Amygdala (tissue), 56 donors: ENCODE results near the gene GUCA2B.

Experiments
- DNase-seq, 56 donors: peaks; one replicate each; lab custom pipeline; 2025; lab: John Stamatoyannopoulos, UW

GUCA2B gene

DNA sequence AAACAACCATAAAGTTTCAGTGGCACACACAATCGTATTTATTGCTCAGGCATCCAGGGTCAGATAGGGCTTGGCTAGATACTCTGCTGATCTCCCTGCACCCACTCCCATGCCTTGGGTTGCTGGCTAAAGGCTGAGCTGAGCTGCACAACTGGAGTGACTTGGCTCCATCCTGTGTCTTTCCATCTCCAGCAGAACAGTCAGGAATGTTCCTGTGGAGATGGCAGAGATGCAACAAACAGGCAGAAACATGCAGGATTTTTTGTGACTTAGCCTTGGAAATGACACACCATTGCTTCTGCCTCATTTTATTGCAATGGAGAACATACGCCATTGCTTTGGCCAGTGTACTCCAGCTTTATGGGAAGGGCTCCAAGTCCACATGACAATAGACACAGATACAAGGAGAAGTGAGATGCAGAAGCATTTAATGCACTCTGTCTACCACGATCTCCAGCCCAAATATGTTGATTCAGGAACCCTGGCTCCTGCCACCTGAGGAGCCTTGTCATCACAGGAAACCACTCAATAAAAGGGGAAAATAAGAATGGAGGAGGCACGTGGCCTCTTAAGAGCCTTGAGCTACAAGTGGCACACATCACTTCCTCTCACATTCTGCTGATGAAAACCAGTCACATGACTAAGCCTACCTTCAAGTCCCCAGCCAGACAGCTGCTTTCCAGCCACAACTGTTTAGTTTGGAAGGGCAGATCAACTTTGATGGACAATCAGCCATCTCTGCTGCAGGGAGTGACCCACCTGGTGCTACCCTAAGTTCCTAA lies 10.1 kb upstream of the GUCA2B start:
- no peak for DNase-seq

DNA sequence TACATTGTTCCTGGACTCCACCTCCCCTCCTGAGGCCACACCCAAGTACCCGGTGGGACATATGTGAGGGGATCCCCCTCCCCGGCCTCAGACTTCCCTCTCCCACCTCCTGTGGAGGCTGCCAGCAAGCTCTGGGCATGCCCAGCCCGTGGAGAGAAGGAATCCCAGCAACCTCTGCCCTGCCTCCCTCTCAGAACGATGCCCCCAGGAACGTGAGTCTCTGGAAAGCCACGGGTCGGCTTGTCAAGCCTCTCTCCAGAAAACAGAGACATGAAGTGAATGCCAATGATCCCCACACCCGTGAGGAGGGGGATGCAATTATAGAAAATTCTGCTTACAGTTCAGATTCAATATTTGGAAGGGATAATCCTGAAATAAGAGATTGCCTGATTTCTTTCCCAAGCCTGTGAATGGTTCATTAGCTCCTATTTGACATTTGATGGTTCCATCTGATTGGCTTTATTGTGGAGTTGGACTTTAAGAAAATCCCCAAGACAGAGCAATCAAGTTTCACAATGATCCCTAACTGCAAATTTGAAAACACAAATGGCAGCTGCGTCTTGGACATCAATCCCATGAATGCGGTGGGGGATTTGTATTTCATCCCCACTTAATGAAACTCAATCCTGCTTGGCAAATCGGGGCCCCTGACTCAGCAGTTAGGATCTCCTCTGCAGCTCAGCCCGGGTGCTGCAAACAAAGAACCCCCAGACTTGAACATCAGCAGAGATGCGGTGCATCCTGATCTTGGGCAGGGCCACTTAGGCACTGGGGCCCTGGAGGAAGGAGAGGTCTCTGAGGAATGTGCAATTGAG lies 9.1 kb upstream of the GUCA2B start:
- DNase-seq: no peak

DNA sequence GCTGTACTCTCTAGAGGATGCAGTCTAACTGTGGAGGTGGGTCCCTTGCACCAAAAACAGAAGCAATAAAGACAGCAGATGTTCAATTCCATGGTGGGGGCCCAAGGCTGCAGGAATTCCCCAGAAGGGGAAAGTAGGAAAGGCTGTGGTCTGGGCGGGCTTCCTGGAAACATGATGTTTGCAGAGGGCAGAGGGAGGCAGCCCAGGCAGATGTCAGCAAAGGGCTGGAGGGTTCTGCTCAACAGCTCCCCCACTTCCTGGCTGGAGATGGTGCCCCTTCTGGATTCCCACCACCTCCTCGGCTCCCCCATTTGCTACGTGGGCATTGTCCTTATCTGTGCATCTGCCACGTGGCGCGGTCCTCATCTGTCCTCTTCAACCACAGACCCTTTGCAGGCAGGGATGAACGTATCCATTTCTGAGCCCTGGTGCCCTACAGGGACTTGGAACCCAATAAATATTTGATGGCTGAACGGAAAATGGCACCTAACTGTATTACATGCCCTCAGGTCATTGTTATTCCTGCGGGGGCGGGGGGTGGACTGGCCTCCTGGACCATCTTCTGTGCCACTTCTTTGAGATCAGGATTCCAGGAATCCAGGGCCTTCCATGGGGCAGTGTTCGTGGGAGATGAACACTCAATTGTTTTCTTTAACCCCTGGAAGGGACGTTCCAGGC lies 8.4 kb upstream of the GUCA2B start:
- no peak for DNase-seq

DNA sequence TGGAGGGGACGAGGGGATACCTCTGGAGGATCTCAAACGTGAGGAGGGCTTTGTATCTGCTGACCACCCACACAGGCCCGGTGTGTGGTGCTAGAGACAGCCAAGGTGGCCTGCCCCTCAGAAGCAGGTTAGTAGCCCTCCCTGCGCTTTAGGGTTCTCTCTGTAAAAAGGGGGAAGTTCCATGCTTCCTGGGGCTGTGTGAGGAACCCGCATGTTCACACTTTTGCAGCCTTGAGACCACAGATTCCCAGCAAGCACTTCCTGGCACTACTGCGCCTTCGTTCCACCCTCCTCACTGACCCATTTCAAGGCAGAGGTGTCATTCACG lies 7.9 kb upstream of the GUCA2B start:
- DNase-seq: no peak

DNA sequence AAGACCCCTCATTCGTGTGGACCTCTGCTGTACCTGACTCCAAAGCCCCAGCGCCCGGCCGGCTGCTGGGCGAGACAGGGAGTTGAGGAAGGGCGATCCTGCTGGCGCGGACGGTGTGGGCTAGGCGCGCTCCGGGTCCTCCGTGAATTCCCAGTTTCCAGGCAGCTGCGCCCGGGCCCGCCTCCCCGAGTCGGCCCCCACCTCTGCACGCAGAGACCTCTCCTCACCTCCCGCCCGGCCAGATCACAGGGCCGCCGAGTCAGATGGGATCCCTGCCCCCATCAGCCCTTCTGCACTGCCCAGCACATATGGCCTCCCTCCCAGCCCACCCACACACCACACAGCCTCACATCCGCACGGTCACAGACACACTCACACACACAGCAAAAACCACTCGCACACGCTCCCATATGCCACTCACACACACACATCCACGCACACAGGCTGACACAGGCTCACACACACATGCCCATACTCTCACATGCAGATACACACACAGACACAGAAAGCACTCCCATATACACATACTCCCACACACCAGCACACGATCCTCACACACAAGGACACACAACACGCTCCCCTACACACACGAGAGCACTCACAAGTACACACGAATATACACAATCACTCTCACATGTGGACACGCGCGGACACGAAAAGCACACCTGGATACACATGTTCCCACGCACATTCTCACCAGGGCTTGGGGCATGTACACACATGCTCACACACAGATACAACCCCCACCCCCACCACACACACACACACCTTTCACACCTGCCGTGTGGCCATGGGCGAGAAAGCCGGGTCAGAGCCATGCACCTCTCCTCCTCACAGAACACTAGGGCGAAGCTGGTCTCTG lies 7.2 kb upstream of the GUCA2B start:
- no peak for DNase-seq

DNA sequence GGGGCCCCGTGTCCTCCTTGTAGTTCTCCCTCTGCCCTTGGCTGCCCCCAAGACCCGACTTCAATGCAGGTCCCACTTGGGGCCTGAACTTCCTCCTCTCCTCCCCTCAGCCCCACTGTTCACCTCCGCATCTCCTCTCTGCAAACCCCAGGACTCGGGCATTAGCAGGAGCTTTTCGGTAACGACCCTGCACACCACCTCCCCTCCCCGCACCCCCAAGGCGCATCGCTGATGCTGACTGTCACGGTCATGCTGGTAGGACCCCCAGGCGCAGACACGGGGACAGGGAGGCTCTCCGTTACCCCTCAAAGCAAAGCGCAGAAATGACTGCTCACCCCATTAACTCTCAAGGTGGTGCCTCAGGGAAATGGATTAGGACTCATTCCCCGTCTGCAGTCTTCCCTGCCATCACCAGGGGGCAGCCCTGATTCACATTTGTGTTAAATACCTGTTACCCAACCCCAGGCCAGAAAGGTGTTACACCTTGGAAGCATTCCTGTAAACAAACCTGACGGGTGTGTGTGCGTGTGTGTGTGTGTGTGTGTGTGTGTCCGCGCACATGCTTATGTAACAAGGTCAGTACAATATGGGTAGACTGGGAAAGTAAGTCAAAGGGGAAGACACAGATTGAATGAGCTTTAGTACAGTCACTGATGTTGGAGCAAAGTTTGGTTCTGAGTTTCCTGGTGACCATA lies 6.4 kb upstream of the GUCA2B start:
- DNase-seq: peak in 28 of 56 donors; percentile 4 to 71 (median 18)

DNA sequence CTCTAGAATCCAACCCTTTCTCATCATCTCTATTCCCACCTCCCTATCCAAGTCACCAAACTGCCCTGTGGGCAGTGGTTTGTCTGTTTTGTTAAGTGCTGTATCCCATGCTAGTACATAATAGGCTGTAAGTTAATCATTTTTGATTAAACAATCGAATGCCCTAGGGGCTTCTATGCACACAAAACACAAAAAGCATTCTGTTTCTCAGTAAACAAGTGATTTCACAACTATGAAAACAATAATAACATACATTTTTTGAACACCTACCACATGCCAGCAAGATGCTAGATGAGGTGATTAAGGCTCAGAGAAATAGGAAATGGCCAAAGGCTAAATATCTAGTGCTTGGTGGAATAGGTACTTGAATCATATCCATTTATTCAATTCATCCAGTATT lies 5.0 kb upstream of the GUCA2B start:
- DNase-seq: no peak

DNA sequence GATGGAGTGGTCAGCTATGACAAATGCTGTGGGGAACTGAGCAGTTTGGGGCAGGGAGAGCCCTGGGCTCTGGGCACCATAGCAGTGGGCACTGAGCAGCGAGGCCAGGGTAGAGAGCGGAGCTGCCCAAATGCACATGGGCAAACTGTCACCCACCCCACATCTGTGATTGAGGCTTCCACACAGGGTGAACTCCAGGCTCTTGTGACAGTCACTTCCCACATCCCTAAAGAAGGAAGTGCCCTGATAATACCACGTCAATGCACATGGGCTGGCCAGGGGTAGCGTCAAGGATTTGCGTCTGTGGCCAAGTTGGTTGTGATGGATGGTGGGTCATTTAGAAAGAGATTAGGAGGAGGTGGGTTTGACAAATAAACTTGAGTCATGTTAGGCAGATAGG lies 2.6 kb upstream of the GUCA2B start:
- DNase-seq: no peak

DNA sequence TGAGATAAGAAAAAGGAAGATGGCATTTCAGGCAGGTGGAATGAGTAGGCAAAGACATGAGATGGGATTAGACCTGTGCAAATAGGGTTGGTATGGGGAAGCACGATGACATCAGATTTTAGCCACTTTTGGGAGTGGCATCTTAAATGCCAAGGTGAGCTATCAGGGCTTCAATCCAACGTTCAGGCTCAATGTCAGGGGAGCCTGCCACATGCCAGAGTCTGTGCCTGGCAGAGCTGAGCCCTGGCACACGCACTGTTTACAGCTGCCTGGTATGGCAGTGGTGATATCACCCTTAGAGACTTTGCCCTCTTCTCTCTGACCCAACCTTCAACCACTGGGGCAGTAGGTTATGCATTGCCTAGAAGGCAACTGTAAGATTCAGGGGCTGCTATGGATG lies 1.1 kb upstream of the GUCA2B start:
- no peak for DNase-seq

DNA sequence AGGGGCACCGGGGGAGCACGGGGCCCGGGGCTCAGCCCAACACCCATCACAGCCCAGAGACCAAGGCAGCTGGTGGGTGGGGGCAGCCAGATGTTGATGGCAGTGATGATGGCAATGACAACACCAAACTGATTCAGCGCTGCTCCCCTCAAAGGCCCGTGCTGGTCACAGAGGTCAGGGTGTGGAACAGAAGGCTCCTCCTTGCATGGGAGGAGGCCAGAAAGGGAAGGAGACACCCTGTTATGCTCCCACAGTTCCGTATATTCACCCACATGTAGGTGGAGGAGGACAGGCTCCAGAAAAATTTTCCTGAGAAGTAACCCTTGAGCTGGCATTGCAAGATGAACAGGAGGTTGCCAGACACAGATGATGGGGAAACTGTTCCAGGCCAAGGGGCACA lies 414 bp downstream of the GUCA2B start:
- no peak for DNase-seq

DNA sequence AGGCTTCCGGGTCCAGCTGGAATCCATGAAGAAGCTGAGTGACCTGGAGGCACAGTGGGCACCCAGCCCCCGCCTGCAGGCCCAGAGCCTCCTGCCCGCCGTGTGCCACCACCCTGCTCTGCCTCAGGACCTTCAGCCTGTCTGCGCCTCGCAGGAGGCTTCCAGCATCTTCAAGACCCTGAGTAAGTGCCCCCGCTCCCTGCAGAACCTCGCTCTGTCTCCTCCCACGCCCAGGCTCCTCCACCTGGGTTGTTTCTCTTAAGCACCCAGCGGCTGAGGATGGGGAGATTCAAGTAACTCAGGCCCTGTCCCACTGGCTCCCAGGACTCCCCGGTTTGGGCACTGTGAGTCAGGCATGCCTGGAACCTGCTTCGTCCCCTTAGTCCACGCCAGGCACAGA lies 1.5 kb downstream of the GUCA2B start:
- DNase-seq: no peak

DNA sequence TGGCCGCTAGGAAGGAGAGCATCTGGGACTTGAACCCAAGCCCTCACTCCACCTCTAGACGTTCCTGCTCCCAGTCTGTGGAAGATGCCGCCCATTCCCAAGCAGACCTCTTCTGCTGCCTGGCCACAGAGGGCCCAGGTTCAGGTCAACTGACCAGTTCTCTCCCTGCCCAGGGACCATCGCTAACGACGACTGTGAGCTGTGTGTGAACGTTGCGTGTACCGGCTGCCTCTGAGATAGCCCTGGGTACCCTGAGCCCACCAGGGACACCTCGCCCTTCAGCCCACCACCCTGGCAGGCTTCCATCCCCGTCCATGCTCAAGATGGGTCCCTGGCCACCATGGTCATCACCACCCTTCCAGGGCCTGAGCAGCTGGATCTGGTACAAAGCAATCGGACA lies 2.2 kb downstream of the GUCA2B start:
- DNase-seq: no peak

DNA sequence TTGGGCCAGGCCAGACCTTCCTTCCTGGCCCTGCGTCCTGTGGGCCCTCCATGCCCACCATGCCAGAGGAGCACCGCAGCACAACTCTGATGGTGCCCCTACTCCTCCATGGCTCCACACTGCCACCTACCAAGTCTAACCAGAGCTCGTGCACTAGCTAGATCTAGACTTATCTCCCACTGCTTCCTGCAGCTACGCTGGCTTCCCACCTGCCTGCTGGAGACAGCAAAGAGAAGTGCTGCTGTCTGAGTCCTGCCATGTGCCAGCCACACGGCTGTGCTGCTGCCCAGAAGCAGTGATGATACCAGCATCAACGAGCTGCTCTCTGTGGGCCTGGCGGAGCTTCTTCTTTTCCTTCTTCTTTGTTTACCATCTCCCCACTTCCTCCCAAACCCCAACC lies 4.5 kb downstream of the GUCA2B start:
- DNase-seq: no peak

DNA sequence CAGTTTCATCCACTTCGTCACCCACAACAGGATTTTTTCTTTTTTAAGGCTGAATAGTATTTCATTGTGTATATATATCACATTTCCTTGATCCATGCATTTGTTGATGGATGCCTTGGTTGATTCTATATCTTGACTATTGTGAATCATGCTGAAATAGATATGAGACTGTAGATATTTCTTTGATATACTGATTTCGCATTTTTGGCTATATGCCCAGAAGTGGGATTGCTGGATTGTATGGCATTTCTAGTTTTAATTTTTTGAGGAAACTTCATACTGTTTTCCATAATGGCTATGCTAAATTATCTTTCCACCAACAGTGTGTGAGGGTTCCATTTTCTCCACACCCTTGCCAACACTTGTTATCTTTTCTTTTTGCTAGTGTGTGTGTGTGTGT lies 5.0 kb downstream of the GUCA2B start:
- DNase-seq: no peak

DNA sequence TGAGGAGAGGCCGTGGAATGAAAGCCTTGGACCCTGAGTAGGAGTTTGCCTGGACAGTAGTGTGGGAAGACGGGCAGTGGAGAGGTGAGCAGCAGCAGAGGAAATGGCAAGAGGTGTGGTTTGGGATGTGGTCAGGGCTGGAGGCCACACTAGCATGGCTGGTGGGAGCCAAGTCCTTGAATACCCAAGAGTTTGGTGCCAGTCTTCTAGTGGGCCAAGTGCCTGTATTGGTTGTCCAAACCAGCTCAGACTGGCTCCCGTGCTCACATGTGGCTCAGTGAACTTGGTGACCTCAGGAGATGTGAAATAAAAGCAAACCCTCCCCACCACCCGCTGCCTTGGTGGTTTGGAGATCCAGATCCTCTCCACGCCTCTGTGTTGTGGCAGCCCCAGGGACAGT lies 9.0 kb downstream of the GUCA2B start:
- no peak for DNase-seq

DNA sequence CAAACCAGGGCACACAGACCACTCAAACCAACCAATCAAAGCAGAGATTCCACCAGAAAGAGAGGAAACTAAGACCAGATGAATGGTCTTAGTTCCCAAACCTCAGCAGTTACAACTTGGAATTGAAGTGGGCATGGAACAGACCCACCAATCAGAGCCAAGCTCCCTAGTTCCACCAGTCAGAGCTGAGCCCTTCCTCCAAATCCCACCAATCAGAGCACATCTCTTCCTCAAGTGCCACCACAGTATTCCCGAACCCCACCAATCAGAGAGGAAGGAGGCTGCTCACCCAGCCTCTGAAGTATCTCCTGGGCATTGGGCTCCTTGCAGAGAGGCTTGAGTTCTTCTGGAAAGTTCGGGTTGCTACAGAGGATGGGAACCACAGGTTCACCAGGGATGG lies 9.9 kb downstream of the GUCA2B start:
- no peak for DNase-seq

DNA sequence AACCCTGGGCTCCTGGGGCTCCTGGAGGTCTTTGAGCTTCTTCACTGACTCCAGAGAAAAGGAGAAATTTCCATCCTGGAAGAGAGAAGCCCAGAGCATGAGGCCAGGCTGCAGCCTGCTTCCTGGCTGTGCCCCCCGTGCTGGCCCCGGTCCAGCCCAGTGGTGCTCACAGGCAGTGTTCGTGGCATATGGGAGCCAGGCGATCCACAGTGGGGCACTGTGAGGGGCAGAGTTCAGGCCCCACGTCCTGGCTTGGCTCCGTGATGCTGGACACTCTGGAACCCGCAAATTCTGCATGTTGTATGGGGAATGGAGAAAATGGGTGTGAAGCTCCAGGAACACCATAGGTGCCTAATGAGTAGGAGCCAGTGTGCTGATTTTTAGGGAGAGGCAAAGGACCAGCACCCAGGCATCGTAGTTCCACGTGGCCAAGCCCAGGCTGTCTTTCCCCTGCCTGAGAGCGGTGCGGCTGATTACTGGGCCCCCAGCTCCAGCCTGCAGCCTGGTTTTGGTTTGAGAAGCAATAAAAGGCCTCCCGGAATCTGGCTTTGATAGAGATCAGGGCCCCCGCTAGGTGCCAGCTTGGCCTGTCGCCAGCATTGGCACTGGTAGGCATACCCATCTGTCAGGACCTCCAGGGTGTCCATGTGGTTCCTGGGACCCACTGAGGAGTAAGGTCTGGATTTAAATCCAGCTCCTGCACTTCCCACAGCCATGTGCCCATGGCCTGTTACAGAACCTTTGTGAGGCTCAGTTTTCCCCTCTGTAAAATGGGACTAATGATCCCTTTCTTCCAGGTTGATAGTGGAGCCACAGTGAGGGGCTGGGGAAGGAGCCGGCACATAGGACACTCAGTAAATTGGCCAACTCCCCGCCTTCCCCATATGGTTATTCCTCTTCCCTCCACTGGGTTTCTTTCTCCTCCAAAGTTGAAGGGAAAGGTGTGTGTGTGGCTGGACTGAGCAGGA lies 10.6 kb downstream of the GUCA2B start:
- DNase-seq: no peak

DNA sequence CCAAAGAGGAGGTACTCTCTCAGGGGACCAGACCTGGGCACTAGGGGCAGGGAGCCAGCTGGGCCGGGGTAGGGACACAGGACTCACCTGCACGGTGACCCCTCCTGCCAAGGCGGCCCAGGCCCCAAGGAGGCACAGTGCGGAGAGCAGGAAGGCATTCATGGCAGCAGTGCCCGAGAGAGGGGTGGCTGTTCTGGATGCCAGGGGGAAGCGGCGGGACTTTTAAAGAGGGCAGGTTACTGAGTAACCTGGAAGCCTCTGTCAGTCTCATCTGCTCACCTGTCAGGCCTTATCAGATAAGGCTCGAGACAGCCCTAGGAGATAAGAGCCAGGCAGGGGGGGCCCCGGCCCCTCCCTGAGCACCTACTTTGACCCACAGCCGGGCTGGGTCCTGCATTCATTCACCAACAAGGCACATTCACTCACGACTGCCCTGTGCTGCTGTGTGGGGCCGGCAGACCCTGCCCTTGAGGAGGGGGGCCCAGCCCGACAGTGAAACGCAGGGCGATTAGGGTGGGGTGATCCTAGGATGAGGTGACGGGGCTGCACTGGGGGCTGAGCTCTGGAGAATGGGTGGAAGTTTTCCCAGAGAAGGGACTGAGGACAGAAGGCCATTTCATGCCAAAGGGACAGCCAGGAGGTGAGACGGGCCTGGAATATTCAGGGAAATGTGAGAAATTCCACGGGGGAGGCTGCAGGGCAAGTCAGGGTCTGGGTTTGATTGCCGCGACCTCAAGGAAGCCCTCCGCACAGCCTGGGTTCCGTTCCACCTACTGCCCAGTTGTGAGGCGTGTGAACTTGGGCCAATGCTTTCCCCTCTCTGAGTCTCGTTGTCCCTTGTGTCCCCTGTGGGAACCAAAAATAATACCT lies 11.6 kb downstream of the GUCA2B start, which contains the start of gene GUCA2A:
Gene GUCA2A (minus strand): TSS at position 195 of the 870 bp plus-strand sequence. CDS start 33 bp downstream, at position 162.
- DNase-seq: no peak
